IMR-90 (cell line): ENCODE measurements around the gene KCNMA1. TPM values are rescaled to one million over a fixed set of nuclear protein-coding genes. Genes with fewer than 3 reads are reported as not detected.

Experiments used
- ATAC-seq: fragments of 200-7000 bp; cut with Tn5 transposase; 2 replicates; pipeline ENCODE4 v1.9.1; 2020; ENCODE audit warnings: low read depth, mild to moderate bottlenecking, moderate library complexity
- BruUV-seq: library from RNA; stranded (reverse); fragments of 400-500 nt; replicated peaks from 2 replicates; lab custom pipeline; 2021; lab: Mats Ljungman, UMichigan
- CTCF ChIA-PET: fragments of 300-600 bp; formaldehyde crosslinking; extraction: SDS; loops from one replicate; lab custom pipeline; 2021; ENCODE audit warnings: antibody characterized with exemption; lab: Yijun Ruan, JAX
- POLR2A ChIA-PET: fragments of 300-600 bp; sonication (Branson Sonifier 250); formaldehyde crosslinking; loops from one replicate; lab custom pipeline; 2022; ENCODE audit warnings: antibody characterized with exemption; ENCODE audit not compliant: unreplicated experiment; lab: Charles Lee
- DNase-seq: peaks from one replicate; pipeline ENCODE4 v3.0.0; 2013
- H2AFZ ChIP-seq: replicated peaks from 2 replicates; pipeline ENCODE3; 2013; ENCODE audit warnings: low read length, mild to moderate bottlenecking; ENCODE audit not compliant: poor library complexity
- H2AK5ac ChIP-seq: 2 replicates; pipeline ENCODE4 v1.6.1; 2013; ENCODE audit warnings: low read depth, low read length, inconsistent platforms
- H2AK9ac ChIP-seq: replicated peaks from 2 replicates; pipeline ENCODE3; 2013; ENCODE audit warnings: mild to moderate bottlenecking, low read depth, low read length, moderate library complexity; ENCODE audit not compliant: poor library complexity
- H2BK120ac ChIP-seq: 2 replicates; pipeline ENCODE4 v1.6.1; 2013; ENCODE audit warnings: low read depth, low read length, inconsistent platforms
- H2BK15ac ChIP-seq: 3 replicates; pipeline ENCODE4 v1.6.1; 2013; ENCODE audit warnings: low read depth, low read length, inconsistent platforms
- H2BK20ac ChIP-seq: 2 replicates; pipeline ENCODE4 v1.6.1; 2013; ENCODE audit warnings: low read depth, mild to moderate bottlenecking, inconsistent platforms, low read length, moderate library complexity
- H2BK5ac ChIP-seq: 2 replicates; pipeline ENCODE4 v1.6.1; 2013; ENCODE audit warnings: mild to moderate bottlenecking, low read depth, low read length, inconsistent platforms; ENCODE audit not compliant: poor library complexity, severe bottlenecking
- H3K14ac ChIP-seq: replicated peaks from 2 replicates; pipeline ENCODE4 v1.6.1; 2013; ENCODE audit warnings: low read depth, low read length, inconsistent platforms
- H3K18ac ChIP-seq: 2 replicates; pipeline ENCODE4 v1.6.1; 2013; ENCODE audit warnings: low read depth, low read length, control low read depth
- H3K23ac ChIP-seq: 2 replicates; pipeline ENCODE4 v1.6.1; 2013; ENCODE audit warnings: low read depth, low read length, inconsistent platforms
- H3K27ac ChIP-seq: 2 replicates; pipeline ENCODE4 v1.5.1; 2013; ENCODE audit warnings: mild to moderate bottlenecking, control low read depth, low read length; ENCODE audit not compliant: insufficient read depth
- H3K27me3 ChIP-seq: 2 replicates; pipeline ENCODE4 v1.6.1; 2013; ENCODE audit warnings: low read length; ENCODE audit not compliant: control insufficient read depth, insufficient read depth
- H3K36me3 ChIP-seq: 2 replicates; pipeline ENCODE4 v1.6.1; 2013; ENCODE audit warnings: low read length, mixed read lengths; ENCODE audit not compliant: control insufficient read depth, insufficient read depth
- H3K4ac ChIP-seq: 2 replicates; pipeline ENCODE4 v1.6.1; 2013; ENCODE audit warnings: low read depth, low read length, inconsistent platforms
- H3K4me1 ChIP-seq: 2 replicates; pipeline ENCODE4 v1.6.1; 2013; ENCODE audit warnings: low read length, mixed read lengths; ENCODE audit not compliant: control insufficient read depth, insufficient read depth
- H3K4me2 ChIP-seq: 2 replicates; pipeline ENCODE4 v1.6.1; 2013; ENCODE audit warnings: low read depth, mild to moderate bottlenecking, control low read depth, low read length, moderate library complexity
- H3K4me3 ChIP-seq: 2 replicates; pipeline ENCODE4 v1.5.1; 2013; ENCODE audit warnings: low read depth, mild to moderate bottlenecking, control low read depth, low read length, moderate library complexity; ENCODE audit not compliant: insufficient read depth
- H3K56ac ChIP-seq: 2 replicates; pipeline ENCODE4 v1.6.1; 2013; ENCODE audit warnings: low read length, inconsistent platforms; ENCODE audit not compliant: insufficient read depth; ENCODE audit errors: extremely low read depth
- H3K79me1 ChIP-seq, 2 experiments: 2 replicates each; pipeline ENCODE4 v1.6.1; 2013; ENCODE audit warnings: low read length in 2 of 2, inconsistent platforms in 1 of 2, low read depth in 1 of 2
- H3K9ac ChIP-seq: 2 replicates; pipeline ENCODE4 v1.6.1; 2013; ENCODE audit warnings: low read depth, low read length, control low read depth
- H3K9me1 ChIP-seq: 2 replicates; pipeline ENCODE4 v1.6.1; 2013; ENCODE audit warnings: low read length, inconsistent platforms; ENCODE audit not compliant: insufficient read depth
- H3K9me3 ChIP-seq: 2 replicates; pipeline ENCODE4 v1.6.1; 2013; ENCODE audit warnings: low read length; ENCODE audit not compliant: control insufficient read depth, insufficient read depth
- H4K20me1 ChIP-seq: 2 replicates; pipeline ENCODE4 v1.6.1; 2013; ENCODE audit warnings: low read length, inconsistent platforms; ENCODE audit not compliant: insufficient read depth
- H4K5ac ChIP-seq: 2 replicates; pipeline ENCODE4 v1.6.1; 2013; ENCODE audit warnings: mild to moderate bottlenecking, low read depth, low read length, control low read depth
- H4K8ac ChIP-seq, 2 experiments: 2 replicates each; pipeline ENCODE4 v1.6.1; 2013; ENCODE audit warnings: low read depth in 2 of 2, low read length in 2 of 2, control low read depth in 1 of 2, inconsistent platforms in 1 of 2
- H4K91ac ChIP-seq: 2 replicates; pipeline ENCODE4 v1.6.1; 2013; ENCODE audit warnings: low read depth, low read length, inconsistent platforms; ENCODE audit not compliant: insufficient read depth
- BHLHE40 ChIP-seq: fragments of 150-350 bp; IDR thresholded peaks from 2 replicates; pipeline ENCODE4 v1.6.1; 2016; ENCODE audit warnings: mild to moderate bottlenecking, low read depth, low read length
- CEBPB ChIP-seq: IDR thresholded peaks from 2 replicates; pipeline ENCODE4 v1.6.1; 2012; ENCODE audit warnings: low read depth, low read length, improper control_type of control experiment
- CHD1 ChIP-seq: IDR thresholded peaks from 2 replicates; pipeline ENCODE4 v1.6.1; 2012; ENCODE audit warnings: low read depth, low read length, improper control_type of control experiment
- FOS ChIP-seq: fragments of 150-350 bp; IDR thresholded peaks from 2 replicates; pipeline ENCODE4 v1.6.1; 2016; ENCODE audit warnings: low read depth, low read length
- MAFK ChIP-seq: IDR thresholded peaks from 2 replicates; pipeline ENCODE4 v1.6.1; 2012; ENCODE audit warnings: low read depth, low read length, improper control_type of control experiment
- MAZ ChIP-seq: IDR thresholded peaks from 2 replicates; pipeline ENCODE4 v1.6.1; 2012; ENCODE audit warnings: low read depth, mild to moderate bottlenecking, low read length, improper control_type of control experiment, moderate library complexity, borderline replicate concordance
- NFE2L2 ChIP-seq: fragments of 150-350 bp; IDR thresholded peaks from 2 replicates; pipeline ENCODE4 v1.6.1; 2016; ENCODE audit warnings: low read depth, mild to moderate bottlenecking, low read length
- POLR2A ChIP-seq: IDR thresholded peaks from 2 replicates; pipeline ENCODE4 v1.6.1; 2012; ENCODE audit warnings: mild to moderate bottlenecking, low read depth, low read length
- RAD21 ChIP-seq: IDR thresholded peaks from 2 replicates; pipeline ENCODE4 v1.6.1; 2012; ENCODE audit warnings: low read length, improper control_type of control experiment
- RCOR1 ChIP-seq: IDR thresholded peaks from 2 replicates; pipeline ENCODE4 v1.6.1; 2012; ENCODE audit warnings: mild to moderate bottlenecking, low read length, improper control_type of control experiment; ENCODE audit not compliant: insufficient replicate concordance
- RFX5 ChIP-seq: IDR thresholded peaks from 2 replicates; pipeline ENCODE4 v1.8.0; 2012; ENCODE audit warnings: low read depth, mild to moderate bottlenecking, low read length, moderate library complexity
- SMC3 ChIP-seq: fragments of 150-350 bp; IDR thresholded peaks from 2 replicates; pipeline ENCODE4 v1.6.1; 2016; ENCODE audit warnings: low read depth, mild to moderate bottlenecking, antibody characterized with exemption, low read length, moderate library complexity
- WGBS, 2 experiments: methylation state at CpG; one replicate each; pipeline versions ENCODE4 v1.1.5 to v1.1.7; 2013; ENCODE audit warnings: missing lambda C conversion rate in 2 of 2; ENCODE audit not compliant: insufficient read length in 1 of 2; ENCODE audit errors: extremely low coverage in 2 of 2; 5-methylcytosine and 5-hydroxymethylcytosine counted together
- dilution Hi-C: fragments of 300-500 bp; cut with HindIII; formaldehyde crosslinking; loops from one replicate; pipeline ENCODE4 v1.14.3; 2018; ENCODE audit warnings: low sequenced_read_pairs; ENCODE audit not compliant: unreplicated experiment
- in situ Hi-C: fragments of 300-500 bp; cut with MboI; formaldehyde crosslinking; loops from 3 replicates; pipeline ENCODE4 v1.14.3; 2019; ENCODE audit warnings: low sequenced_read_pairs, inconsistent platforms, mixed read lengths
- intact Hi-C: fragments of 100-400 bp; cut with micrococcal nuclease; formaldehyde crosslinking; loops from 2 replicates; pipeline ENCODE4 v1.10.0; 2022
- polyA plus RNA-seq, 3 experiments: library from polyadenylated mRNA; depleted of rRNA; stranded (reverse); fragments of >200 nt; gene quantifications; 2 replicates each; pipeline ENCODE4 v1.2.3, GENCODE V29; 2012; ENCODE audit warnings: low replicate concordance in 1 of 3
- total RNA-seq: library from RNA; depleted of rRNA; stranded (reverse); fragments of >200 nt; gene quantifications from 2 replicates; pipeline ENCODE4 v1.2.3, GENCODE V29; 2012
- TF ChIP-seq, protein P1 (sequence below): fragments of 150-350 bp; IDR thresholded peaks from 2 replicates; pipeline ENCODE4 v1.6.1; 2016; ENCODE audit warnings: low read depth, mild to moderate bottlenecking, low read length, moderate library complexity, borderline replicate concordance
- TF ChIP-seq, protein P2 (sequence below): conservative IDR thresholded peaks from 2 replicates; pipeline ENCODE4 v1.5.1; 2012; ENCODE audit warnings: mild to moderate bottlenecking, low read depth, low read length, improper control_type of control experiment
- TF ChIP-seq, protein P3 (sequence below): fragments of 150-350 bp; IDR thresholded peaks from 2 replicates; pipeline ENCODE4 v1.6.1; 2017; ENCODE audit warnings: mild to moderate bottlenecking, antibody characterized with exemption, low read length, low read depth

KCNMA1 gene
- total and polyA plus RNA-seq, 2 of the 4 experiments (the other 2 are of a cell fraction) = 25.6 to 29.6 TPM

DNA sequence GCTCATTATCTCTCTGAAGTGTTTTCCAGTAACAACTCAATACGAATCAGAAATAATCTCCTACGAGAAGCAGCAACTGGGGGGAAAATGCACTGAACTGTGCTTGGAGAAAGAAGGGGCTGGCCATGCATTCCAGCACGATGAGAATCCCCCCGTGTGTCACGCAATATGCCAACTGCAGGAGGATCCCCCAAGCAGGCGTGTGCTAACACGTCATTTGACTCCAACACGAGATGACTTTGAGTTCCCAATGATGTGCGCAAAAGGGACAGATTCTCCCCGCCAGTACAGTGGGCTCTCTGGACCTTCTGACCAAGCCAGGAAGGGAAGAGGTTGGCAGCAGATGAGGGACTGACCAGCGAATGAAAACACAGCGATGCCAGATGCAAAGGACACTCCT, 105.5 kb downstream of the KCNMA1 start:
- peak overlapping the region; percentile 82; the same call in 1 of the 2 replicates for H3K56ac ChIP-seq
- dilution Hi-C loops (no loop called here), intact Hi-C loops (loop anchor here (10.0 kb wide), 2 partner anchors 53 to 183 kb away; no protein-coding TSS in a partner anchor), in situ Hi-C loops (no loop called here)
- H4K20me1 ChIP-seq = no peaks in the 10 kb centered on the region
- peak overlapping the region; percentile 95 for H2BK120ac ChIP-seq
- H2BK20ac ChIP-seq = peak overlapping the region; percentile 91
- peak overlapping the region; percentile 61 for H3K14ac ChIP-seq
- peak overlapping the region; percentile 93; the same call in 1 of the 2 replicates for H2AK5ac ChIP-seq
- H3K9me1 ChIP-seq = peaks cover 35% of the 10 kb centered on the region
- H3K9ac ChIP-seq = no peak overlapping the region
- peak overlapping the region; percentile 74 for H3K27ac ChIP-seq
- H4K91ac ChIP-seq = peak overlapping the region; percentile 90
- peak overlapping the region; percentile 83 for H4K5ac ChIP-seq
- peaks cover 0 to 38% of the 10 kb centered on the region in 2 experiments; a peak in 2 of 4 replicates for H3K79me1 ChIP-seq
- POLR2A ChIA-PET = interaction anchor here (0.6 kb wide), 1 partner anchor 13 kb away, joined by 3 read pairs; no protein-coding TSS in a partner anchor
- H3K4me2 ChIP-seq = peak overlapping the region; percentile 39
- H2BK5ac ChIP-seq = peak overlapping the region; percentile 92
- H2AK9ac ChIP-seq = peak overlapping the region; percentile 82
- WGBS, 2 experiments = 55% methylated on average over 6 of the region's 12 CpGs; no CpG with 5 or more reads in 1 of the 2 experiments
- no peak overlapping the region for H3K4me3 ChIP-seq
- CTCF ChIA-PET = no interaction called here
- peak overlapping the region; percentile 86 for H2AFZ ChIP-seq
- ATAC-seq (peak; percentile 15), DNase-seq (peak; percentile 90)
- H3K23ac ChIP-seq = peak overlapping the region; percentile 93; the same call in 1 of the 2 replicates
- no peaks in the 10 kb centered on the region for H3K9me3 ChIP-seq
- no peaks in the 10 kb centered on the region for H3K27me3 ChIP-seq
- peak overlapping the region; percentile 84 for H3K18ac ChIP-seq
- no peaks in the 10 kb centered on the region for H3K36me3 ChIP-seq
- H3K4ac ChIP-seq = peak overlapping the region; percentile 92
- H3K4me1 ChIP-seq = peaks cover 31% of the 10 kb centered on the region
- no TSS peak for BruUV-seq
- H2BK15ac ChIP-seq = peak overlapping the region; percentile 67; the same call in 2 of the 3 replicates
- H4K8ac ChIP-seq = peak overlapping the region in 1 of 2 experiments; percentile 85; a peak in 2 of 4 replicates
- peak; percentile 52 for TF ChIP-seq CEBPB
- no peak for TF ChIP-seq MAZ
- TF ChIP-seq SMC3 = no peak
- 0 out of 2 replicates have a peak, but pooled peaks have one; percentile 23 for TF ChIP-seq CHD1
- no peak for TF ChIP-seq NFE2L2
- TF ChIP-seq, protein P1, sequence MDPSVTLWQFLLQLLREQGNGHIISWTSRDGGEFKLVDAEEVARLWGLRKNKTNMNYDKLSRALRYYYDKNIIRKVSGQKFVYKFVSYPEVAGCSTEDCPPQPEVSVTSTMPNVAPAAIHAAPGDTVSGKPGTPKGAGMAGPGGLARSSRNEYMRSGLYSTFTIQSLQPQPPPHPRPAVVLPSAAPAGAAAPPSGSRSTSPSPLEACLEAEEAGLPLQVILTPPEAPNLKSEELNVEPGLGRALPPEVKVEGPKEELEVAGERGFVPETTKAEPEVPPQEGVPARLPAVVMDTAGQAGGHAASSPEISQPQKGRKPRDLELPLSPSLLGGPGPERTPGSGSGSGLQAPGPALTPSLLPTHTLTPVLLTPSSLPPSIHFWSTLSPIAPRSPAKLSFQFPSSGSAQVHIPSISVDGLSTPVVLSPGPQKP = no peak
- TF ChIP-seq POLR2A = 0 out of 2 replicates have a peak, but pooled peaks have one; percentile 28
- no peak for TF ChIP-seq RCOR1
- no peak for TF ChIP-seq RFX5
- peak; percentile 33; the same call in 1 of the 2 replicates for TF ChIP-seq FOS
- no peak for TF ChIP-seq MAFK
- TF ChIP-seq, protein P2, sequence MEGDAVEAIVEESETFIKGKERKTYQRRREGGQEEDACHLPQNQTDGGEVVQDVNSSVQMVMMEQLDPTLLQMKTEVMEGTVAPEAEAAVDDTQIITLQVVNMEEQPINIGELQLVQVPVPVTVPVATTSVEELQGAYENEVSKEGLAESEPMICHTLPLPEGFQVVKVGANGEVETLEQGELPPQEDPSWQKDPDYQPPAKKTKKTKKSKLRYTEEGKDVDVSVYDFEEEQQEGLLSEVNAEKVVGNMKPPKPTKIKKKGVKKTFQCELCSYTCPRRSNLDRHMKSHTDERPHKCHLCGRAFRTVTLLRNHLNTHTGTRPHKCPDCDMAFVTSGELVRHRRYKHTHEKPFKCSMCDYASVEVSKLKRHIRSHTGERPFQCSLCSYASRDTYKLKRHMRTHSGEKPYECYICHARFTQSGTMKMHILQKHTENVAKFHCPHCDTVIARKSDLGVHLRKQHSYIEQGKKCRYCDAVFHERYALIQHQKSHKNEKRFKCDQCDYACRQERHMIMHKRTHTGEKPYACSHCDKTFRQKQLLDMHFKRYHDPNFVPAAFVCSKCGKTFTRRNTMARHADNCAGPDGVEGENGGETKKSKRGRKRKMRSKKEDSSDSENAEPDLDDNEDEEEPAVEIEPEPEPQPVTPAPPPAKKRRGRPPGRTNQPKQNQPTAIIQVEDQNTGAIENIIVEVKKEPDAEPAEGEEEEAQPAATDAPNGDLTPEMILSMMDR = no peak
- peak; percentile 51 for TF ChIP-seq BHLHE40
- TF ChIP-seq RAD21 = no peak; the same call in 1 of the 2 replicates
- TF ChIP-seq, protein P3, sequence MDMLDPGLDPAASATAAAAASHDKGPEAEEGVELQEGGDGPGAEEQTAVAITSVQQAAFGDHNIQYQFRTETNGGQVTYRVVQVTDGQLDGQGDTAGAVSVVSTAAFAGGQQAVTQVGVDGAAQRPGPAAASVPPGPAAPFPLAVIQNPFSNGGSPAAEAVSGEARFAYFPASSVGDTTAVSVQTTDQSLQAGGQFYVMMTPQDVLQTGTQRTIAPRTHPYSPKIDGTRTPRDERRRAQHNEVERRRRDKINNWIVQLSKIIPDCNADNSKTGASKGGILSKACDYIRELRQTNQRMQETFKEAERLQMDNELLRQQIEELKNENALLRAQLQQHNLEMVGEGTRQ = no peak
